ENCODE measurements around the gene JAG1.

- TF ChIP-seq EZH2 (IDR thresholded peaks at IDR 0.05; ENCODE audit: insufficient read depth, poor library complexity, severe bottlenecking): no peak
- no peak for TF ChIP-seq EZH2phosphoT487 (IDR thresholded peaks at IDR 0.05; ENCODE audit: insufficient read depth, low read depth)
Observed at GRCh38 chr20:10672624-10673127, 1.1 kb downstream of the JAG1 start.

All from GM23248 (cell line).